Nephron (organoid): ENCODE data around the gene TTC5.

Source experiments
- H3K27ac Mint-ChIP-seq, 3 experiments: 2 replicates each; pipeline ENCODE4 v1.8.0; 2020; ENCODE audit warnings: mixed read lengths in 3 of 3, mild to moderate bottlenecking in 2 of 3, moderate library complexity in 1 of 3
- H3K27me3 Mint-ChIP-seq: 2 replicates; pipeline ENCODE4 v1.8.0; 2021; ENCODE audit warnings: low read depth, mild to moderate bottlenecking, moderate library complexity, mixed read lengths
- H3K36me3 Mint-ChIP-seq: 2 replicates; pipeline ENCODE4 v1.8.0; 2020; ENCODE audit warnings: low read depth, mixed read lengths
- H3K4me1 Mint-ChIP-seq: 2 replicates; pipeline ENCODE4 v1.8.0; 2020; ENCODE audit warnings: mixed read lengths
- H3K4me3 Mint-ChIP-seq, 3 experiments: 2 replicates each; pipeline ENCODE4 v1.8.0; 2020; ENCODE audit warnings: mild to moderate bottlenecking in 3 of 3, mixed read lengths in 3 of 3, moderate library complexity in 2 of 3
- H3K9me3 Mint-ChIP-seq: 2 replicates; pipeline ENCODE4 v1.8.0; 2020; ENCODE audit warnings: mixed read lengths
- TF ChIP-seq, protein P1 (sequence below), 3 experiments: fragments of 200-600 bp; sonication (generic); IDR thresholded peaks; one replicate each; pipeline ENCODE4 v1.5.0; 2021; ENCODE audit warnings: antibody characterized with exemption in 3 of 3; ENCODE audit not compliant: unreplicated experiment in 3 of 3

TTC5 gene

DNA sequence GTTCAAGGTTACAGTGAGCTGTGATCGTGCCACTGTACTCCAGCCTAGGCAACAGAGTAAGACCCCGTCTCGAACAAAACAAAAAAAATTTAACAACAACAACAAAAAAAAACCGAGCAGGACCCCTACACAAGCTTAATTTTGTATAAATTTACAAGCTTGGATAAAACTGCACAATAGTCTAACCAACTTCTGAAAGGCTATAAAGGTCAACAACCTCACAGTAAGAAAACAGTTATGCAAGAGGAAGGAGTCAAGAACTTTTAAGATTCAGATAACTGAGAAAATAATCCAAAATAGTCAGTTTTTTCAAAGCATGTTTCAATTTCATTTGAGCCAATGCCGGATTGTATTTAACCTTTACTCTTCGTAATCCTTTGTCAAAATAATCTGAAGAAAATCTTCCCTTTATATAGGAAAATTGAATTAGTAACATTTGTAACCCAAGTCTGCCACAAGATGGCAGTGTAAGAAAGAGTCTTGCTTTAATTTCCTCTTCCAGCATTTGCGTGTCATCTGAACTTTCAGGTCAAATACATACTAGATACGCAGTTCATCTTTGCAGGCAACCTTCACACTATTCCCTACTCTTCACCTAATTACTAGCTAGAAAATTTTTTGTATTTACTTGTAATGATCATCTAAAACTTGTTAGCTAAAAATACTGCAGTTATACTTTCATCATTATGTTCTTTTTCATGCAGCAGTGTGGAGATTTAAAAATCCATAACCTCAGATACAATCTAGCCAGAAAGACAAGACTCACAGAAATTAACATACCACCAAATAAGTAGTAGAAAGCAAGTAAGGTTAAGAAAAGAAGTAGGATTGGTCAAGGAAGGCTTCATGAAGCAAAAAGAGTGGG is 21.5 kb upstream of the TTC5 start:
- peak overlapping the region; percentile 0 to 38 (median 5) for H3K4me3 Mint-ChIP-seq
- H3K27me3 Mint-ChIP-seq: no peaks in the 10 kb centered on the region
- H3K36me3 Mint-ChIP-seq: peaks cover 23% of the 10 kb centered on the region
- TF ChIP-seq, protein P1, sequence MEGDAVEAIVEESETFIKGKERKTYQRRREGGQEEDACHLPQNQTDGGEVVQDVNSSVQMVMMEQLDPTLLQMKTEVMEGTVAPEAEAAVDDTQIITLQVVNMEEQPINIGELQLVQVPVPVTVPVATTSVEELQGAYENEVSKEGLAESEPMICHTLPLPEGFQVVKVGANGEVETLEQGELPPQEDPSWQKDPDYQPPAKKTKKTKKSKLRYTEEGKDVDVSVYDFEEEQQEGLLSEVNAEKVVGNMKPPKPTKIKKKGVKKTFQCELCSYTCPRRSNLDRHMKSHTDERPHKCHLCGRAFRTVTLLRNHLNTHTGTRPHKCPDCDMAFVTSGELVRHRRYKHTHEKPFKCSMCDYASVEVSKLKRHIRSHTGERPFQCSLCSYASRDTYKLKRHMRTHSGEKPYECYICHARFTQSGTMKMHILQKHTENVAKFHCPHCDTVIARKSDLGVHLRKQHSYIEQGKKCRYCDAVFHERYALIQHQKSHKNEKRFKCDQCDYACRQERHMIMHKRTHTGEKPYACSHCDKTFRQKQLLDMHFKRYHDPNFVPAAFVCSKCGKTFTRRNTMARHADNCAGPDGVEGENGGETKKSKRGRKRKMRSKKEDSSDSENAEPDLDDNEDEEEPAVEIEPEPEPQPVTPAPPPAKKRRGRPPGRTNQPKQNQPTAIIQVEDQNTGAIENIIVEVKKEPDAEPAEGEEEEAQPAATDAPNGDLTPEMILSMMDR (IDR thresholded peaks at IDR 0.05; ENCODE audit: unreplicated experiment in 3 of 3): peak; percentile 66 to 77 (median 72)
- peaks cover 26% of the 10 kb centered on the region for H3K4me1 Mint-ChIP-seq
- H3K9me3 Mint-ChIP-seq: no peaks in the 10 kb centered on the region
- peak overlapping the region; percentile 67 to 83 (median 72) for H3K27ac Mint-ChIP-seq

DNA sequence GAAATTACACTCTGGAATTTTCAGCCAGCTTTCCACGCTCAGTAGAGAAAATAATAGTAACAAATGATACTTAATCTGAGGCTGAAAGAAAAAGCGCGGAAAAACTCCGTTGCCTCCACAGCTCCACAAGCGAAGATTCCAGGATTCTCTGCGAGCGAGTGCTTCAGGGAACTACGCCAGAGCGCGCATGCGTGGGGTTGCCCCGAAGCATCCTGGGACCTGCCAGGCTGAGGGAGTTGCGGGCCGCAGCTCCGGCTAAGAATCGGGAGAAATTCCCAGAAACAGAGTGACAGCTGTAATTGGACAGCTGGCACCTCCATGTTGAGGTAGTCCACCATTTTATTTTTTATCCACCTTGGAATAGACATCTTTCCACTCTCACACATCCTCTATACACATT is 12.0 kb upstream of the TTC5 start:
- peaks cover 65% of the 10 kb centered on the region for H3K36me3 Mint-ChIP-seq
- H3K27ac Mint-ChIP-seq: peak overlapping the region in 1 of 3 experiments; percentile 42
- TF ChIP-seq, protein P1 (IDR thresholded peaks at IDR 0.05; ENCODE audit: unreplicated experiment in 3 of 3): no peak
- H3K9me3 Mint-ChIP-seq: no peaks in the 10 kb centered on the region
- no peaks in the 10 kb centered on the region for H3K27me3 Mint-ChIP-seq
- H3K4me3 Mint-ChIP-seq: no peak overlapping the region
- no peaks in the 10 kb centered on the region for H3K4me1 Mint-ChIP-seq

DNA sequence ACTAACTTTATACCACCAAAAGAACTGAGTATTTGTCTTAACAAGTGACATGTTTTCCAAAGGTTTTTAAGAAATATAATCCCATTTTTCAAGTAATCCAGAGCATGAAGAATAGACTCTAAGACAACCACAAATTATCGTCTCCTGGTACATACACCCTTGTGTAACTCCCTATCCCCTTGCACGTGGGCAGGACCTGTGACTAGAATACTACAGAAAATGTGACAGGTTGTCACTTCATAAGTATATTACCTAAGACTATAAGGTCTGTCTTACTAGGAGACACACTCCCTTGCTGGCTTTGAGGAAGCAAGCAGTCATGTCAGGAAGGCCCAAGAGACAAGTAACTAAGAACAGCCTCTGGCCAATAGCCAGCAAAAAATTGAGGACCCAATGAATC is 8.3 kb upstream of the TTC5 start:
- Mint-ChIP-seq H3K27me3 (no peaks in the 10 kb centered on the region), H3K4me1 (no peaks in the 10 kb centered on the region), H3K4me3 (no peak overlapping the region), H3K9me3 (no peaks in the 10 kb centered on the region), H3K27ac (no peak overlapping the region), H3K36me3 (peaks cover 62% of the 10 kb centered on the region)
- TF ChIP-seq, protein P1 (IDR thresholded peaks at IDR 0.05; ENCODE audit: unreplicated experiment in 3 of 3): no peak

DNA sequence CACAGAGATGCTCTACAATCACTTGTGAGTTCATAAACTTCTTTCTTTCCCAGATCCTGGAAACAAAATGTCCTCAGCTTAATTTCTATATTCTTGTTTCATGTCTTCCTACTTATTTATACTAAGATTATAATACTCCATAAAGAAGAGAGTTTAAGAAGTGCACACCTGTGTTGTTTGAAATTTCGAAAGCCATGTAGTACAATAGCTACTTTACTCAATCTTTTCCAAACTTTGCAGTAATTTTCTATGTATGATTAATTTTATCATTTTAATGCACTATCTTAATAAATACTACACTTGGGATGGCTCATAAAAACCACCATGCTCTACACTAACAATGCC is 300 bp upstream of the TTC5 start:
- peaks cover 2% of the 10 kb centered on the region for H3K9me3 Mint-ChIP-seq
- H3K27me3 Mint-ChIP-seq: no peaks in the 10 kb centered on the region
- peaks cover 20% of the 10 kb centered on the region for H3K4me1 Mint-ChIP-seq
- H3K36me3 Mint-ChIP-seq: peaks cover 22% of the 10 kb centered on the region
- peak overlapping the region; percentile 56 to 83 (median 78) for H3K27ac Mint-ChIP-seq
- TF ChIP-seq, protein P1 (IDR thresholded peaks at IDR 0.05; ENCODE audit: unreplicated experiment in 3 of 3): no peak
- H3K4me3 Mint-ChIP-seq: peak overlapping the region; percentile 88 to 94 (median 92)

DNA sequence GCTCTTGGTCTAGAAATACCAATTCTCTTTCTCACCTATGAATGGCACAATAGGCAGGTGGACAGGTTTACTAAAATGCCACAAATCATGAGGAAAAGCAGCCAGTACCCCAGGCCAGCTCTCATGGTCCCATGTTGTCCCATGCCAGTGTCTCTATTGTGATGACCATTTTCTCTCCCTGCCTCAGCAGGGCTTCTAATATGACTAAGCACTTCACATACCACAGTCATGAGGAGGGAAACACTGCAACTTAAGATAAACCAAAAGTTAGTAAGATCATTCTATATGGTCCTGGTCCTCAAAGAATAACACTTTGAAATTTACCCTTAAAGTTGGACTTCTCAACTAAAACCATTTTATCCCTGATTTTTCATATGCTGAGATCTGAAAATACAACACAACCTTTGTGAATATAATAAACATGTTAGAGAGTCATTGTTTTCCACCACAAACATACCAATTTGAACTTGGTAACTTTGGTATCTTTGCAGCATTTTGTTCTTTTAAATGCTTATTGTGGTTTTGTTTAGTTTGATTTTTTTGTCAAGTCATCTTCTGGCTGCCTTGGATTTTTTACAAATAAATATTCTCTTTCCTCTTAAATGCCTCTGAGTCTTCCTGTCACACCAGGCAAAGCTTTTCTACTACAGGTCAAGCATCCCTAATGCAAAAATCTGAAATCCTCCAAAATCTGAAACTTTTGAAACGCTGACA is 3.6 kb downstream of the TTC5 start:
- TF ChIP-seq, protein P1 (IDR thresholded peaks at IDR 0.05; ENCODE audit: unreplicated experiment in 3 of 3): no peak
- H3K36me3 Mint-ChIP-seq: peaks cover 42% of the 10 kb centered on the region
- H3K4me3 Mint-ChIP-seq: peak overlapping the region in 1 of 3 experiments; percentile 14
- H3K27me3 Mint-ChIP-seq: no peaks in the 10 kb centered on the region
- H3K9me3 Mint-ChIP-seq: no peaks in the 10 kb centered on the region
- H3K4me1 Mint-ChIP-seq: peaks cover 20% of the 10 kb centered on the region
- H3K27ac Mint-ChIP-seq: no peak overlapping the region
